Stimulated activated CD8-positive, alpha-beta memory T cell treated with anti-CD3 and anti-CD28 coated beads, Interleukin-7, amount 100 ng/mL, for 24 hours (primary cell): ENCODE results near the gene PLK1.
"Not testable (repeated sequence)": the region's sequence is repeated elsewhere in the genome, so short reads cannot be mapped to it uniquely, and the experiment has no call there.

ENCODE experiments used
- DNase-seq: peaks from one replicate; pipeline ENCODE4 v3.0.0-alpha.2; 2020; ENCODE audit warnings: low read depth

Gene PLK1

GRCh38 chr16:23678430-23679273, at the start of gene PLK1:
Gene PLK1 (plus strand): TSS chr16:23678889. CDS start chr16:23678933, 44 bp downstream.
- peak; percentile 61 for DNase-seq

DNA sequence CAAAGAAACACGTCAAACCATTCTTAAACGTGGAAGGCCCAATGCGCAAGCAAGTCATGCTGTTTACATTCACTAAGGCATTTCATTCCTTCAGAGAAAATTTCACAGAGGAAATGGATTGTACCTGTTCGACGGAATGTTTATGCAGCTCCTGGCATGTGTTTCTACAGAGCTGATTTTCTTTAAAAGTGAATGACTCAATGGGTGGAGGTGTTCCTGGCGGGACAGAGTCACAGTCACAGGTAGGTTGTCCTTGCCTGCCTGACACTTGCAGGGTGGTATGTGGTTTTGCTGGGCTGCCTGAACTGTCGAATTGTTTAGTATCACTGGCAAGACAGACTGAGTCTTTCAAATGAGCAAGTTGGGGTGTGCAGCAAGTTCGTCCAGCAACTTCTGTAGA, 49.2 kb upstream of the PLK1 start:
- no peak for DNase-seq

DNA sequence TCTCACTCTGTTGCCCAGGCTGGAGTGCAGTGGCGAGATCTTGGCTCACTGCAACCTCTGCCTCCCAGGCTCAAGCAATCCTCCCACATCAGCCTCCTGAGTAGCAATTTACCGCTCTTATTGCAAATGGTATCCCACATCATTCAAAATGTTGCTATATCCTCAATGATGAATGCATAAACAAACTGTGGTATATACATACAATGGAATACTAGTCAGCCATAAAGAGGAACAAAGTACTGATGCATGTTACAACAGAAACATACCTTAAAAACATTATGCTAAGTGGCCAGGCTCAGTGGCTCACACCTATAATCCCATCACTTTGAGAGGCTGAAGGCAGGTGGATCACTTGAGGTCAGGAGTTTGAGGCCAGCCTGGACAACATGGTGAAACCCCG, 46.8 kb upstream of the PLK1 start:
- DNase-seq, result not testable (repeated sequence)

GRCh38 chr16:23634461-23635036, 44.1 kb upstream of the PLK1 start:
- DNase-seq, result no peak

DNA sequence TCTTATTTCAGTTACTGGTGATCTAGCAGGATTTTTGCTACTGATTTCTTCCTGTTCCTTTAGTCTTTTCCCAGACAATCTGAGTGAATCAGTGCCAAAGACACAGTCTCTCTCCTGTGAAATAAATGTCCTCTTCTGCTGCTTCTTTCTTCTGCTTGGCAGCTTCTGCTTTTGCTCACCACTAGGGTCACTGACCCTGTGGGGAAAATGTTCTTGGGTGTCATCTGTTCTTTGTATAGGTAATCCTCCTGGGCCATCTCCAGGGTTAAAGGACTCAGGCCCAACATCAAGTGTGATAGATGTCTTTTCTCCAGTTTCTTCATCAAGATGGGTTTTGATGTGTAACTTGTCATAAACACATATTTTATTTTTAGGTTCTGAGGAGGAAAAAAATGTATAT, 42.7 kb upstream of the PLK1 start:
- DNase-seq, result no peak

- no peak for DNase-seq
These were observed 38.1 kb upstream of the PLK1 start for GRCh38 chr16:23640615-23640930.

- peak; percentile 75 for DNase-seq
These were observed 37.5 kb upstream of the PLK1 start, which contains the start of the genes DCTN5 and PALB2 for GRCh38 chr16:23640931-23641765. Gene DCTN5 (plus strand): TSS chr16:23641466. CDS start chr16:23641543, 77 bp downstream. Gene PALB2 (minus strand): TSS chr16:23641310. CDS start chr16:23641157, 153 bp downstream.

DNA sequence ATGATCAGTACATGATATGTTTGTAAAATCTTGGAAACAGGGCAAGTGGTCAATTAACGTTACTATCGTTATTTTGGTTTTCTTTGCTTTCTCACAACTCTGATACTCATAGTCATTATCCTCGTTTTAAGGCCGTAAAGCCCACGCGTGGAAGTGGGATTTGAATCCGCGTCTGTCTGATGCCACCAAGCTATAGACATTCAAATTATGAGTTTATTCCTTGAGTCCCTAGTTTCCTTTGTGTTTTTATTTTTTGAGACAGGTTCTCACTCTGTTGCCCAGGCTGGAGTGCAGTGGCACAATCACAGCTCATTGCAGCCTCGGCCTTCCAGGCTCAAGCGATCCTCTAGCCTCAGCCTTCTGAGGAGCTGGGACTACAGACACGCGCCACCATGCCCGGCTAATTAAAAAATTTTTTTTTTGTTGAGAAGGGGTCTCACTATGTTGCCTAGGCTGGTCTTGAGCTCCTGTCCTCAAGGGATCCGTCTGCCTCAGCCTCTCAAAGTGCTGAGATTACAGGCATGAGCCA, 36.4 kb upstream of the PLK1 start:
- DNase-seq, result no peak

GRCh38 chr16:23650674-23651416, 27.8 kb upstream of the PLK1 start:
- no peak for DNase-seq

GRCh38 chr16:23651943-23652468, 26.7 kb upstream of the PLK1 start:
- no peak for DNase-seq

- DNase-seq, result no peak
These were observed 14.8 kb upstream of the PLK1 start for GRCh38 chr16:23663918-23664317.

GRCh38 chr16:23666571-23667354, 11.9 kb upstream of the PLK1 start:
- DNase-seq, result no peak

- no peak for DNase-seq
These were observed 11.4 kb upstream of the PLK1 start for GRCh38 chr16:23667355-23667659.

DNA sequence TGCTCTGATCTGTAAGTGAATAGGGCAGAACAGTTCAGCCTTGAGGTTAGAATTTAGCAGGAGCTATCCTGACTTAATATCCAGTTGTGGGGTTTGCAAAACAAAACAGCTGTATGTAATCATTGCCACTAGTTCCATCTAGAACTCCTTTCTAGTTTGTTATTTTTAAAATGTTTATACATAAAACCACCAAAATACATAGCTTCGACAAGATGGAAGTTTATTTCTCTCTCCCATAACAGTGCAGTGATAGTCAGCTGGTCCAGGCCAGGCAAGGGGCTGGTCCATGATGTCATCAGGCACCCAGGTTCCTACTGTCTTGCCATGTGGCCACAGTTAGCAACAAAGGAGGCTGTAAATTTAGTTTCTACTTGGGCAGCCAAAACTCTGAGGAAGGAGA, 10.5 kb upstream of the PLK1 start:
- DNase-seq, result no peak

DNA sequence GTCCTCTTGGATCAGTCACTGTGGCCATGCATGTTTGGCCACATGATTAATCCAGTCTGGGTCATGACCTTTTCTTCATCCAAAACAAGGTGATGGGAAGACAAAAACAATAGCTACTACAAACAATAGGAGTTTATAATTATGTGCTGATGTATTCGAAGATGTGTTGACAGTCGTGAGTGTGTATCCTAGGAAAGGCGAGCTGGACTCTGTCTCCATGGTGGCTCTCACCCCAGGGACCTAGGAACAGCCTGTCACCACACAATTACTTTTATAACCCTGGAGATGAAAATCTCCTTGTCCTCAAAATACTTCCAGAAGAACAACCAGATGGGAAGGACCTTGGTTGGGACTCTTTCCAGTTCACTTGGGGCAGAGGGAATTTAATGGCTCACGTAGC, 9.8 kb upstream of the PLK1 start:
- DNase-seq, result no peak

DNA sequence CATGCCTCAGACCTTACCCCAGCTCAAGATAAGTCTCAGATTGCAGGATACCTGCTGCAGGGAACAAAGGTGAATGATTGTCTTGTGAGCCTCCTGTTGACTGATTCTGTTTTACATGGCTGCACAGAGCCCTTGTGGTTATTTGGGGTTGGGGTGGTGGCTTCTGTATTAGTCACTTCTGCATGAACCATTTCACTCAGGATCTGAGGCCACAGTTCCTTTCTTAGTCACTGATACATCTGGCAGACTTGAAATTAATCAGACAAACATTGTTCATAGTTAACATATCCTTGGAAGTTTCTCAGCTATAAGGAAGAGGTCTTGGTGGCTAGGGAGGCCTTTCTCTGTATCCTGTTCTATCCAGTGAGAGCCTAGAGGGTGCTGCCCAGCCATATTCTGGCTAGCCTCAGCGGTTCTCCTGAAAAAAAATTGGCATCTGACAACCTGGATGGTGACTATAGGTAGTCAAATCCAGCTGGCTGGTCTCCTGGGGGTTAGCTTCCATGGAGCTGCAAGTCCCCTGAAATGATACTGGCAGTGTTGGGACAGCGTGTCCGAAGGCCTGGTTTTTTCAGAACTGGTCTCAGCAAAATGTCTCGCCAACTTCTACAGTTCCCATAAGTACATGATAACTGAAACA, 8.4 kb upstream of the PLK1 start:
- DNase-seq, result no peak

DNA sequence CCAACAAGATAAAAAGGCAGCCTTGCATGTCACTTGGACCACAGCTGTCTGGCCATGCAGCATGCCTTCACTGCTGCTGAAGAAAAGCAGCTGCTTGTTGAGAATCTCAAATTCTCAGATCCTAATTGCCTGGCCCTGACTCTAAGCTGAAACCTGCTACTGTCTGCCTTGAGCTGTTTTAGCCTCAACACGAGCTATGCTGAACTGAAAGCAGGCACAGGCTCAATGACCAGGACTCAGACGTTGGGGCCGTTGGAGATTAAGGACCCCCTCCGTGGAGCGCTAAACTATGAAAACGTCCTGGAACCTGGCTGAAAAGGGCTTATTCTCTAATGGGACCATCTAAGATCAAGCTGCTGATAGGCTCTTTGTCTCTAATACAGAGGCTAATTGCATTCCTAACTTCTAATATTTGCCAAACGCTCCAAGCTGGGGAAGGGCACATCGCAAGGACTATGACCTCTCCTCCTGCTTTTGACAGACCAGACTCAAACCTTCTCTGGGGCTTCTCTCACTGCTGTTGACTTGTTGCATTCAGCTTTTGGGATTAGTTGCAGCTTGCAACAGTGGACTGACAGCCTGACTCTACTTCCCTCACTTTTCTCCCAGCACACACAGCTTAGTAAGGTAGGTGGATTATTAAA, 4.6 kb upstream of the PLK1 start:
- no peak for DNase-seq

GRCh38 chr16:23676924-23677480, 1.7 kb upstream of the PLK1 start:
- DNase-seq, result no peak

- no peak for DNase-seq
These were observed 741 bp downstream of the PLK1 start for GRCh38 chr16:23679274-23679985.
